AG10803 (cell line): ENCODE data around the gene ARHGAP42.
"Not testable (repeated sequence)": the region's sequence is repeated elsewhere in the genome, so short reads cannot be mapped to it uniquely, and the experiment has no call there.

Source experiments
- DNase-seq: peaks from one replicate; pipeline ENCODE4 v3.0.0; 2010; ENCODE audit warnings: low read depth
- H3K4me3 ChIP-seq: 2 replicates; pipeline ENCODE4 v1.5.1; 2011; ENCODE audit warnings: mild to moderate bottlenecking, low read length, control low read depth
- CTCF ChIP-seq: conservative IDR thresholded peaks from 2 replicates; pipeline ENCODE4 v1.5.1; 2011; ENCODE audit warnings: mild to moderate bottlenecking, low read length, control low read depth, inconsistent platforms

ARHGAP42 gene

DNA sequence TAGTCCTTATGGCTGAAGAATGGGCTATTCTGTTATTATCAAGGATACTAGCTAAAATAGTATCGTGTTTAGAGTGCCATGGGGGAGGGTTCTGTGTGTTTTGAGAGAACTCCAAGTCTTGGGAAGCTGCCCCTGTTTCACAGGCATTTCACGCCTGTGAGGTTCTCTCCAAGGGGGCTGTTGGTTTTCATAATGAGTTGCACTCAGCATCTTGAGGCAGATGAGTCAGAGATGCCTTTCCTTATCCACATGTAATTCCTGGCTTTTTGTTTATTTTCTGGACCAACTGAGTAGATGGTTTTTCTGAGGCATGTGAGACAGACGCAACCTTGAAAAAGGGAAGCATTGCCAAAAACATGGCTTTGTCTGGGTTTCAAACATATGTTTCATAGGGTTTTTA, 203.7 kb downstream of the ARHGAP42 start:
- TF ChIP-seq CTCF: no peak
- H3K4me3 ChIP-seq: no peak overlapping the region; the same call in 1 of the 2 replicates
- DNase-seq: peak; percentile 98

DNA sequence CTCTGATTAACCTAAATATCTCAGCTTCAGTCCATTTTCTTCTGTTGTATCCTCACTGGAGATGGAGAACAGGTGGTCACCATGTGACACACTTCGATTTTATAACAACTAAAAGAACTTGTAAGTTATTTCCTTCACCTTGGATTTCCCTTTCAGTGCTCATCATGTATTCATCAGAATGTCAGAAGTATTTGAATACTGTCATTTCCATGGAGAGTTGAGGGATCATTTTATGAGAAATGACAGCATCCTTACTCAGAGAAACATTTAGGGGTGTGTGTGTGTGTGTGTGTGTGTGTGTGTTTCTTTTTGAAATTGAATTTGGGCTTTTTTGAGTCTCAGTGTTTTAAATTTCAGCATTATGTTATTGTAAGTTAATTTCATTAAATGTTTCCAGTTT, 205.8 kb downstream of the ARHGAP42 start:
- DNase-seq: no peak
- H3K4me3 ChIP-seq: no peak overlapping the region
- no peak for TF ChIP-seq CTCF

DNA sequence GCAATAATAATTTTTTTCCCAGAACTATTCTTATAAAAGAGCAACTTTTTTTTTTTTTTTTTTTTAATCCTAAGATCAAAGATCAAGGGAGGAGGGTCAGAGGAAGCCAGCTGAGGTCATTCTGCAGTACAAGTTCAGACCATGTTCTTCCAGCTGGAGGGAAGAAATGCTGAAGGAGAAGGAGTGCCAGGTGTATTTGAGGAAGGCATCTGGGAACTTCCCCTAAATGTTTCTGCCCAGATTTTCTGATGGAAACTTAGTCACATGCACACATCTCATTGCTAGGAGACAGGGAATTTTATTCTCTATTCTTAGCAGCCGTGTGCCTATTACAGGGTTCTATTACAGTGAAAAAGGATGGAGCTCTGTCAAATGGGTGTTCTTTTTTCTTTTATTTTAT, 208.4 kb downstream of the ARHGAP42 start:
- TF ChIP-seq CTCF: no peak
- no peak overlapping the region for H3K4me3 ChIP-seq
- no peak for DNase-seq

GRCh38 chr11:100895976-100896375, 208.9 kb downstream of the ARHGAP42 start:
- DNase-seq, H3K4me3 ChIP-seq: not testable (repeated sequence)

DNA sequence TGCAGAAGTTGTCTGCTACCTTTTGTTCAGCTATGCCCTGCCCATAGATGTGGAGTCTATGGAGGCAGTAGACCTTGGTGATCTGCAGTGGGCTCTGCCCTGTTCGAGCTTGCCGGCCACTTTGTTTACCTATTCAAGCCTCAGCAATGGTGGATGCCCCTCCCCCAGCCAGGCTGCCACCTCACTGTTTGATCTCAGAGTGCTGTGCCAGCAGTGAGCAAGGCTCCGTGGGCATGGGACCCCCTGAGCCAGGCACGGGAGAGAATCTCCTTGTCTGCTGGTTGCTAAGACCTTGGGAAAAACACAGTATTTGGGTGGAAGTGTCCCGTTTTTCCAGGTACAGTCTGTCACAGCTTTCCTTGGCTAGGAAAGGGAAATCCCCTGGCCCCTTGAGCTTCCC, 214.4 kb downstream of the ARHGAP42 start:
- not testable (repeated sequence) for DNase-seq, H3K4me3 ChIP-seq

- H3K4me3 ChIP-seq: no peak overlapping the region
- no peak for TF ChIP-seq CTCF
- DNase-seq: no peak
Observed at GRCh38 chr11:100902454-100903141, 215.5 kb downstream of the ARHGAP42 start.

DNA sequence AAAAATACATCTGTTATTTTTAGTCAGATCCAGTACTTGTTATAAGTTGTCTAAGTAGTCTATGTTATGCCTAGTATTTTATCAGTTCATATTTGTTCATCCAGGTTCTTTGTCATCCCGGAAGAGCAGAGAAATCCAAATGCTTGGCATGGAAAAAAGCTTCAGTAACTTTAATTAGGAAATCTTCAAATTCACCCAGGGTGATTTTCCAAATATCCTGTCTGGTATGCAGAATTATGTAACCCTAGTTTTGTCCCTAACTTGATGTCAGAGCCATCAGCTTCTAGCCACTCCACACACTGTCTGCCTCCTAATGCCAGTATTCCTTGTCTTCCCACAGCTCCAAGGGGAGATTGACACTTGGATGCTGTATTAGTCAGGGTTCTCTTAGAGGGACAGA, 216.2 kb downstream of the ARHGAP42 start:
- DNase-seq: peak; percentile 61
- TF ChIP-seq CTCF: no peak
- no peak overlapping the region for H3K4me3 ChIP-seq

DNA sequence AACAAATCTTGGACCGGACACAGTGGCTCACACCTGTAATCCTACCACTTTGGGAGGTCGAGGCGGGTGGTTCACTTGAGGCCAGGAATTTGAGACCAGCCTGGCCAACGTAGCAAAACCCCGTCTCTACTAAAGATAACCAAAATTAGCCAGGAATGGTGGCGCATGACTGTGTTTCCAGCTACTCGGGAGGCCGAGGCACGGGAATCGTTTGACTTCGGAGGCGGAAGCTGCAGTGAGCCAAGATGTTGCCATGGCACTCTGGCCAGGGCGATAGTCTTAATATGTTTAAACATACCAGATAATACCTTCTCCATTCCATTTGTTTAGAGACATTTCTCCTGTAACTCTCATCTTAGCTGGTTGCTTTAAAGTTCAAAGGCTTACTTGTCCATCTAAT, 218.6 kb downstream of the ARHGAP42 start:
- no peak for TF ChIP-seq CTCF
- H3K4me3 ChIP-seq: no peak overlapping the region
- no peak for DNase-seq
